Subcutaneous abdominal adipose tissue (tissue), 5 donors: ENCODE results near the gene ADGRG4.
"Not testable (repeated sequence)": the region's sequence is repeated elsewhere in the genome, so short reads cannot be mapped to it uniquely, and the experiment has no call there.

Experiments
- H3K27ac ChIP-seq: one replicate; pipeline ENCODE4 v1.7.0; 2013; ENCODE audit warnings: low read depth, mild to moderate bottlenecking, inconsistent platforms, low read length, moderate library complexity
- H3K27me3 ChIP-seq, 5 donors: one replicate each; pipeline ENCODE4 v1.7.0; 2013; ENCODE audit warnings: low read length in 5 of 5, inconsistent platforms in 1 of 5; ENCODE audit not compliant: control insufficient read depth in 5 of 5, insufficient read depth in 4 of 5
- H3K36me3 ChIP-seq, 5 donors: one replicate each; pipeline ENCODE4 v1.7.0; 2013; ENCODE audit warnings: low read length in 5 of 5; ENCODE audit not compliant: control insufficient read depth in 5 of 5, insufficient read depth in 5 of 5
- H3K4me1 ChIP-seq, 5 donors: one replicate each; pipeline ENCODE4 v1.7.0; 2013; ENCODE audit warnings: low read length in 5 of 5, mild to moderate bottlenecking in 3 of 5, moderate library complexity in 1 of 5; ENCODE audit not compliant: control insufficient read depth in 5 of 5, insufficient read depth in 5 of 5
- H3K4me3 ChIP-seq, 5 donors: one replicate each; pipeline ENCODE4 v1.7.0; 2013; ENCODE audit warnings: low read length in 5 of 5, low read depth in 1 of 5
- H3K9ac ChIP-seq, 5 donors: one replicate each; pipeline ENCODE4 v1.7.0; 2013; ENCODE audit warnings: low read length in 5 of 5, mild to moderate bottlenecking in 4 of 5, moderate library complexity in 3 of 5
- H3K9me3 ChIP-seq, 5 donors: one replicate each; pipeline ENCODE4 v1.7.0; 2013; ENCODE audit warnings: low read length in 5 of 5; ENCODE audit not compliant: control insufficient read depth in 5 of 5
- donor health status: healthy.
- donor health status: healthy.
- donor health status: healthy.
- donor health status: healthy.
- donor health status: healthy.

The ADGRG4 gene

GRCh38 chrX:136262812-136263315 lies 37.9 kb upstream of the ADGRG4 start:
- Histone ChIP-seq H3K9me3 (no peaks in the 10 kb centered on the region), H3K36me3 (no peaks in the 10 kb centered on the region), H3K4me1 (peaks cover 8 to 40% (median 26%) of the 10 kb centered on the region in 5 donors), H3K27me3 (peaks cover 0 to 3% (median 0%) of the 10 kb centered on the region in 5 donors), H3K9ac (peak overlapping the region in 1 of 5 donors; percentile 6), H3K27ac (peak overlapping the region; percentile 77), H3K4me3 (no peak overlapping the region)

- Histone ChIP-seq H3K9ac (no peak overlapping the region), H3K27ac (no peak overlapping the region), H3K27me3 (no peaks in the 10 kb centered on the region), H3K9me3 (no peaks in the 10 kb centered on the region), H3K36me3 (no peaks in the 10 kb centered on the region), H3K4me3 (no peak overlapping the region), H3K4me1 (peaks cover 2 to 15% (median 14%) of the 10 kb centered on the region in 5 donors)
Measured at GRCh38 chrX:136266828-136267227, 33.9 kb upstream of the ADGRG4 start.

- no peak overlapping the region for H3K9ac ChIP-seq
- H3K36me3 ChIP-seq = no peaks in the 10 kb centered on the region
- H3K27ac ChIP-seq = no peak overlapping the region
- no peaks in the 10 kb centered on the region for H3K9me3 ChIP-seq
- H3K4me1 ChIP-seq = no peaks in the 10 kb centered on the region
- no peak overlapping the region for H3K4me3 ChIP-seq
- no peaks in the 10 kb centered on the region for H3K27me3 ChIP-seq
Measured at GRCh38 chrX:136268051-136269048, 32.4 kb upstream of the ADGRG4 start.

GRCh38 chrX:136269921-136270320 lies 30.8 kb upstream of the ADGRG4 start:
- Histone ChIP-seq H3K36me3 (no peaks in the 10 kb centered on the region), H3K4me3 (no peak overlapping the region), H3K27me3 (no peaks in the 10 kb centered on the region), H3K9ac (no peak overlapping the region), H3K4me1 (no peaks in the 10 kb centered on the region), H3K9me3 (no peaks in the 10 kb centered on the region), H3K27ac (no peak overlapping the region)

- no peak overlapping the region for H3K4me3 ChIP-seq
- H3K27ac ChIP-seq = no peak overlapping the region
- H3K36me3 ChIP-seq = no peaks in the 10 kb centered on the region
- no peak overlapping the region for H3K9ac ChIP-seq
- no peaks in the 10 kb centered on the region for H3K9me3 ChIP-seq
- H3K27me3 ChIP-seq = peaks cover 0 to 2% (median 0%) of the 10 kb centered on the region in 5 donors
- H3K4me1 ChIP-seq = no peaks in the 10 kb centered on the region
Measured at GRCh38 chrX:136271300-136271699, 29.5 kb upstream of the ADGRG4 start.

GRCh38 chrX:136272325-136272724 lies 28.4 kb upstream of the ADGRG4 start:
- Histone ChIP-seq H3K4me3 (no peak overlapping the region), H3K27ac (no peak overlapping the region), H3K9ac (no peak overlapping the region), H3K9me3 (no peaks in the 10 kb centered on the region), H3K27me3 (peaks cover 0 to 2% (median 0%) of the 10 kb centered on the region in 5 donors), H3K36me3 (no peaks in the 10 kb centered on the region), H3K4me1 (no peaks in the 10 kb centered on the region)

GRCh38 chrX:136273986-136274385 lies 26.8 kb upstream of the ADGRG4 start:
- Histone ChIP-seq H3K27ac (no peak overlapping the region), H3K27me3 (peaks cover 0 to 7% (median 0%) of the 10 kb centered on the region in 5 donors), H3K4me1 (no peaks in the 10 kb centered on the region)

GRCh38 chrX:136275553-136275952 lies 25.2 kb upstream of the ADGRG4 start:
- Histone ChIP-seq H3K9ac (no peak overlapping the region), H3K4me1 (no peaks in the 10 kb centered on the region), H3K27ac (no peak overlapping the region), H3K36me3 (no peaks in the 10 kb centered on the region), H3K4me3 (no peak overlapping the region), H3K9me3 (no peaks in the 10 kb centered on the region), H3K27me3 (peaks cover 0 to 9% (median 6%) of the 10 kb centered on the region in 5 donors)

More at GRCh38 chrX:136273986-136274385, 26.8 kb upstream of the ADGRG4 start:
- no peak overlapping the region for H3K9ac ChIP-seq
- H3K9me3 ChIP-seq = no peaks in the 10 kb centered on the region
- no peak overlapping the region for H3K4me3 ChIP-seq
- H3K36me3 ChIP-seq = no peaks in the 10 kb centered on the region

- H3K27me3 ChIP-seq, H3K36me3 ChIP-seq, H3K27ac ChIP-seq, H3K4me1 ChIP-seq, H3K9me3 ChIP-seq, H3K4me3 ChIP-seq, H3K9ac ChIP-seq: not testable (repeated sequence)
Measured at GRCh38 chrX:136286375-136286774, 14.4 kb upstream of the ADGRG4 start.

- Histone ChIP-seq H3K27me3 (peaks cover 3 to 12% (median 5%) of the 10 kb centered on the region in 5 donors), H3K27ac (no peak overlapping the region), H3K9ac (no peak overlapping the region), H3K9me3 (no peaks in the 10 kb centered on the region), H3K36me3 (no peaks in the 10 kb centered on the region), H3K4me1 (no peaks in the 10 kb centered on the region), H3K4me3 (no peak overlapping the region)
Measured at GRCh38 chrX:136291824-136292223, 8.9 kb upstream of the ADGRG4 start.
